Activated naive CD8-positive, alpha-beta T cell treated with anti-CD3 and anti-CD28 coated beads, Interleukin-2, amount 50 U/mL, for 24 hours (primary cell): ENCODE results near the gene RASGRP2.

Experiments
- ATAC-seq: fragments of 150-1000 bp; cut with Tn5 transposase; one replicate; pipeline ENCODE4 v1.10.0; 2021
- DNase-seq: peaks from one replicate; pipeline ENCODE4 v3.0.0; 2021
- H3K27ac Mint-ChIP-seq: one replicate; pipeline ENCODE4 v1.8.0; 2021; ENCODE audit warnings: mild to moderate bottlenecking, mixed read lengths
- H3K27me3 Mint-ChIP-seq: one replicate; pipeline ENCODE4 v1.8.0; 2021; ENCODE audit warnings: mixed read lengths
- H3K36me3 Mint-ChIP-seq: one replicate; pipeline ENCODE4 v1.8.0; 2021; ENCODE audit warnings: low read depth, mixed read lengths
- H3K4me1 Mint-ChIP-seq: one replicate; pipeline ENCODE4 v1.8.0; 2021; ENCODE audit warnings: mixed read lengths
- H3K4me3 Mint-ChIP-seq: one replicate; pipeline ENCODE4 v1.8.0; 2021; ENCODE audit warnings: mild to moderate bottlenecking, moderate library complexity, mixed read lengths
- H3K9me3 Mint-ChIP-seq: one replicate; pipeline ENCODE4 v1.8.0; 2021; ENCODE audit warnings: mixed read lengths

Gene RASGRP2

DNA sequence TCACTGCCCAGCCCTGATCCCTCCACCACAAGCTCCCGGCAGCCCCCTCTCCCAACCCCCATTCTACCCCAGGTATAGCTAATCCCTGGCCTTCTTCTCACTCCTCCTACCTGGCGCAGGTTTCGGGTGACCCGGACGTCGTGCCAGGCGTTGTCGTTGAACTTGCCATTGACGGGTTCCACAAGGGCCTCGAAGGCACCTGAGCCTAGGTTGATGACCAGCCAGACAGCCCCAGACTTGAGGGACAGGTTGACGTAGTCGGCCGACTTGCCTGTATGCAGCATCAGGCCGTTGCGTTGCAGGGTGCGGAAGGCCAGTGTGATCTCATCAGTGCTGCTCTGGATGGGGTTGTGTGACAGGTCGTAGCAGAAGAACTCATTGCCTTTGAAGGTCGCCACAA is 58.4 kb downstream of the RASGRP2 start:
- H3K36me3 Mint-ChIP-seq = no peaks in the 10 kb centered on the region
- H3K4me1 Mint-ChIP-seq = peaks cover 2% of the 10 kb centered on the region
- H3K27me3 Mint-ChIP-seq = peaks cover 2% of the 10 kb centered on the region
- no peak for DNase-seq
- no peaks in the 10 kb centered on the region for H3K9me3 Mint-ChIP-seq
- H3K4me3 Mint-ChIP-seq = no peak overlapping the region
- H3K27ac Mint-ChIP-seq = no peak overlapping the region
- ATAC-seq = no peak

DNA sequence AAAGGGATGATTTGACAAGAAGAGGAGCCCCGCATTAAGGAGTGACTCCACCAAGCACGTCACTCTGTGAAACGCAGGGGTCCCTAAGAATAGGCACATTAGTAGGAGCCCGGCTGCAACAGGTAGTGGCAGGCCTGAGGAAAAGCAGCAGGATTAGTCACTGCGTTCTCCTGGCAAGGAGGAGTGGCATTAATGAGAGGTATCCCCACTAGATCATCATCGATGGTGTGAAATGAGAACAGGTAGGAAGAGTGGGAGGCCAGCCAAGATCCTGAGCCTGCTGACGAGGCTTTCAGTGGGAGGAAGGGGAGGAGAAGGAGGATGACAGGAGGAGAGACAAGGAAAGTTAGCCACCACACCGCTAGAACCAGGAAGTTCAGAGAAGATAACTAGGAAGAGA is 59.6 kb downstream of the RASGRP2 start:
- peaks cover 4% of the 10 kb centered on the region for H3K27me3 Mint-ChIP-seq
- no peak overlapping the region for H3K4me3 Mint-ChIP-seq
- no peak overlapping the region for H3K27ac Mint-ChIP-seq
- H3K9me3 Mint-ChIP-seq = no peaks in the 10 kb centered on the region
- H3K36me3 Mint-ChIP-seq = no peaks in the 10 kb centered on the region
- ATAC-seq (no peak), DNase-seq (no peak)
- peaks cover 2% of the 10 kb centered on the region for H3K4me1 Mint-ChIP-seq

DNA sequence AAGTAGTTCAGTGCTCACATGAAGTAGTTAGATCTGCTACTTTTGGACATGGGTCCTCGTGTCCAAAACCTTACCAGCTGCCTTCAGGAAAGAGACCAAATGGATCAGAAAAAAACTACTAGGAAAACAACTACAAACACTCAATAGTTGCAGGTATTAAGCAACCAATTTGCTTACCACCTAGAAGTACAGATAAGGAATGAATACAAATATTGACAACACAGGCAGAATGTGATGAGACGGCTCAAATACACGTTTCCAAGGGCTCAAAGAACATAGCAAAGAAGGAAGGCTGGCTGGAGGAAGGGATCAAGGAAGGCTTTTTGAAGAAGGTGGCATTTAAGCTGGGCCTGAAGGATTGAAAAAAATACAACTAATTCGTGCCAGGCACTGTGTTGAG is 62.8 kb downstream of the RASGRP2 start:
- Mint-ChIP-seq H3K27me3 (peaks cover 10% of the 10 kb centered on the region), H3K4me1 (no peaks in the 10 kb centered on the region), H3K36me3 (no peaks in the 10 kb centered on the region), H3K9me3 (no peaks in the 10 kb centered on the region), H3K4me3 (no peak overlapping the region), H3K27ac (no peak overlapping the region)
- DNase-seq (no peak), ATAC-seq (no peak)

DNA sequence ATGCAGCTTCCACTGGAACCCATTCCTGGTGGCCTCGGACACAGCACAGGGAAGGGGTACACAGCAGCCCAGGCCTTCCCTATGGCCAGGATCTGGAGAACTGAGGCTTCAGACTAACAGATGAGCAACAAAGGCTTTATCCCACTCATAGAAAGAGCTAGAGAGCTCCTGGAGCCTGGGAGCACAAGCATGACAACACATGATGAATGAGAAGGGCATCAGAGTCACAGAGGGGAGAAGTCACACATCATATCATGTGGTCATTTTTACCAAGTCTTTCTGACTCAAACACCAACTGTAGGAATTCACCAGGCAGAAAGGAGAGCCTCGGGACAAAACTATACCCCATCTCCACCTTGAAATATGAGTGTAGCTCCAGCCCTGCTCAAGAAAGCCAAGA is 64.1 kb downstream of the RASGRP2 start:
- H3K4me1 Mint-ChIP-seq = peaks cover 3% of the 10 kb centered on the region
- DNase-seq (no peak), ATAC-seq (no peak)
- no peaks in the 10 kb centered on the region for H3K9me3 Mint-ChIP-seq
- H3K36me3 Mint-ChIP-seq = no peaks in the 10 kb centered on the region
- H3K27me3 Mint-ChIP-seq = peaks cover 20% of the 10 kb centered on the region
- no peak overlapping the region for H3K27ac Mint-ChIP-seq
- no peak overlapping the region for H3K4me3 Mint-ChIP-seq

GRCh38 chr11:64677441-64678023 is 66.4 kb downstream of the RASGRP2 start:
- H3K36me3 Mint-ChIP-seq = no peaks in the 10 kb centered on the region
- no peak for DNase-seq
- H3K27ac Mint-ChIP-seq = no peak overlapping the region
- H3K9me3 Mint-ChIP-seq = no peaks in the 10 kb centered on the region
- peaks cover 3% of the 10 kb centered on the region for H3K4me1 Mint-ChIP-seq
- H3K4me3 Mint-ChIP-seq = no peak overlapping the region
- no peak for ATAC-seq
- H3K27me3 Mint-ChIP-seq = peaks cover 22% of the 10 kb centered on the region
